Posterior cingulate gyrus (tissue), 11 donors: ENCODE measurements around the gene ZNF438.
A peak's percentile ranks its signal among the peaks of the same experiment; 100 is the strongest.
"Not testable (repeated sequence)": the region's sequence is repeated elsewhere in the genome, so short reads cannot be mapped to it uniquely, and the experiment has no call there.

Experiments
- DNase-seq, 10 donors: peaks; one replicate each; pipeline versions ENCODE4 v3.0.0 to v3.0.0-alpha.2; 2020 to 2021; ENCODE audit warnings: mixed read lengths in 3 of 10
- intact Hi-C: fragments of 100-400 bp; cut with DNase I; formaldehyde crosslinking; loops from one replicate; pipeline ENCODE4 v1.15.1; 2023

ZNF438 gene

DNA sequence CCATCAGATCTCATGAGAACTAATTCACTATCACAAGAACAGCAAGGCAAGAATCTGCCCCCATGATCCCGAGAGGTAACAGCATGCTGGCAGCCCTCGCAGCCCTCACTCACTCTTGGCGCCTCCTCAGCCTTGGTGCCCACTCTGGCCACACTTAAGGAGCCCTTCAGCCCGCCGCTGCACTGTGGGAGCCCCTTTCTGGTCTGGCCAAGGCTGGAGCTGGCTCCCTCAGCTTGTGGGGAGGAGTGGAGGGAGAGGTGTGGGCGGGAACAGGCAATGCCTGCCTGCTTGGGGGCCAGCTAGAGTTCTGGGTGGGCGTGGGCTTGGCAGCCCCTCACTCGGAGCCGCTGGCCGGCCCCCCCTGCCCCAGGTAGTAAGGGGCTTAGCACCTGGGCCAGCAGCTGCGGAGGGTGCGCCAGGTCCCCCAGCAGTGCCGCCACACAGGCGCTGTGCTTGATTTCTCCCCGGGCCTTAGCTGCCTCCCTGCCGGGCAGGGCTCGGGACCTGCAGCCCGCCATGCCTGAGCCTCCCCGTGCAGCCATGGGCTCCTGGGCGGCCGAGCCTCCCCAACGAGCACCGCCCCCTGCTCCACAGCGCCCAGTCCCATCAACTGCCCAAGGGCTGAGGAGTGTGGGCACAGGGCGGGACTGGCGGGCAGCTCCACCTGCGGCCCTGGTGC is 24.0 kb upstream of the ZNF438 start:
- no peak for DNase-seq
- intact Hi-C loops: no loop called here

DNA sequence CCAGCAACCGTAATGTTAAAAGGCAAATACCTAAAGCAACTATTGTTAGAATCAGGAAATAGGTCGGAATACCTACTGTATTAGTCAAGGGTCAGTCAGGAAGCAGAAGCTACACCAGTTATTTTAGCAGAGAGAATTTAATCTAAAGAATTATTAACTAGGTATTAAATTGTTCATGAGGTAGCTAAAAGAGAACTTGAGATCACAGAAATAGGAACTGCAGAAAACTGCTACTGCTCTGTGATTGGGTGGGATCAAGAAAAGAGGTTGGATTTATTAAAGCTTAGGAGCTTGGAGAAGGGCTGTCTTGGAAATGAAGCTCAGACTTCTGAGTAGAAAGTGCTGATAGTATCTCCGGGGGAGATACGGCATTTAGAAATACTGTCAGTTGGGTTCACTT is 20.0 kb upstream of the ZNF438 start:
- DNase-seq: no peak
- intact Hi-C loops: no loop called here

DNA sequence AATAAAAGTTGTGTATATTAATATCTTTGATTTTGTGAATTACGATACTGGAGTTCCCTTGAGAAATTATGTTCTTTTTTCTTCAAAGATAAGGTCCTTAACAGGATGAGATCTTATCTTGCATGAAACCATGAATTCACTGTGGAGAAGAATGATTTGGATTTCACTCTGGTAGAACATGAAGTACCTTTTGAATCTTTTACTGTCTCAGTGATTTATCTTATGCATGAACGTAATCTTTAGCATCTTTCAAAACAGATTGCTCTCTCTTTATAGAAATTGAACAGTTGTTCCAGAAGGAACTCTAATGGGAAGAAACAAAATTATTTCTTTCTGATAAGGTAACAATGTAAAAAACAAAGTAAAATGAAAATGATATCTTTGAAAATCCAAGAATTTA is 11.0 kb upstream of the ZNF438 start:
- no peak for DNase-seq
- intact Hi-C loops: no loop called here

DNA sequence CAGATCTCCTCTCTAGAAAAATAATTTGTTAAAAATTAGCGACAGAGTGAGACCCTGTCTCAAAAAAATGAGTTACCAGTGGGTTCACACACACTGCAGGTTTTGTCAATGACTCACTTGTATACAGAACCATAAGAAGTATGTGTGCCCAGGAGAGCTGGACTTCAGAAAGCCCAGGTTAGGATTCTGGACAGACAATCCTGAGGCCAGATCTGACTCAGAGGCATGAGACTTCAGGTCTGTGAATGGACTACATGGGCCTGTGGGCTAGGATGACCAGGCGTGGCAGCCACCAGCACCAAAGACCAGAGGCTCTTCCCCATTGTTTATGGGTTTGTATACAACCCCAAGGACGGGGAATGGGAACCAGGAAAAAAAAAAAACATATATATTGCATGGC is 9.3 kb upstream of the ZNF438 start:
- intact Hi-C loops: no loop called here
- no peak for DNase-seq

DNA sequence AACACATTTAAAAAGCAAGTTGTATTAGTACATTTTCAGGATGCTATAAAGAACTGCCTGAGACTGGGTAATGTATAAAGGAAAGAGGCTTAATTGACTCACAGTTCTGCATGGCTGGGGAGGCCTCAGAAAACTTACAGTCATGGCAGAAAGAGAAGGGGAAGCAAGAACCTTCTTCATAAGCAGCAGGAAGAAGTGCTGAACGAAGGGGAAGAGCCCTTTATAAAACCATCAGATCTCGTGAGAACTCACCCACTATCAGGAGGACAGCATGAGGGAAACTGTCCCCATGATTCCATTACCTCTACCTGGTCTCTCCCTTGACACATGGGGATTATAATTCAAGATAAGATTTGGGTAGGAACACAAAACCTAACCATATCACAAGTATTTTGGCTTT is 7.3 kb upstream of the ZNF438 start:
- DNase-seq: not testable (repeated sequence)
- intact Hi-C loops: loop anchor here (10.0 kb wide), 1 partner anchor 276 kb away; the partner anchor contains the start of gene ZEB1

DNA sequence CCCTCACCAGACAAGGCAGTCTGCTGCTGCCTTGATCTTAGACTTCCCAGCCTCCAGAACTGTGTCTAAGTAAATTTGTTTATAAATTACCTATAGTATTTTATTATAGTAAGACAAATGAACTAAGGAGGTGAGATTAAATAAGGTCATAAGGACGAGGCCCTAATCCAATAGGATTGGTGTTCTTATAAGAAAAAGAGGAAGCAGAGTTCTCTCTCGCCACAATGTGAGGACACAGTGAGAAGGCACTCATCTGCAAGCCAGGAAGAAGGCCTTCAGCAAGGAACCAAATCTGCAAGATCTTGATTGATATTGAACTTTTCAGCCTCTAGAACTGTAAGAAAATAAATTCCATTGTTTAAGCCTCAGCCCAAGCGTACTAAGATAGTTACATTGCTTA is 6.1 kb upstream of the ZNF438 start:
- no peak for DNase-seq
- intact Hi-C loops: loop anchor here (10.0 kb wide), 1 partner anchor 277 kb away; the partner anchor contains the start of gene ZEB1

DNA sequence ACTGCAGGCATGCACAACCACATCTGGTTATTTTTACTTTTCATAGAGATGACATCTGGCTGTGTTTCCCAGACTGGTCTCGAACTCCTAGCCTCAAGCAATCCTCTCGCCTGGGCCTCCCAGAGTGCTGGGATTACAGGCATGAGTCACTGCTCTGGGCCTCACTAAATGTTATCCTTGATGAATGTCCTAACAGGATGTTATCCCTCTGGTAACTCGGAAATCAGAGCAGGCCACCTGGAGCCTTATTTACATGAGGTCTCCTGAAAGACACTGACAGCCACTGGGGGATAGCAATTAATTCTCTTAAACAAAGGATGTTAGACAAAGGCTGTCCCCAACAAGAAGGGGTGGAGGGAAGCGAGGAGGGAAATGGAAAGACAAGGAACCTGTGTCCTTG is 4.5 kb upstream of the ZNF438 start:
- no peak for DNase-seq
- intact Hi-C loops: loop anchor here (10.0 kb wide), 1 partner anchor 279 kb away; the partner anchor contains the start of gene ZEB1

DNA sequence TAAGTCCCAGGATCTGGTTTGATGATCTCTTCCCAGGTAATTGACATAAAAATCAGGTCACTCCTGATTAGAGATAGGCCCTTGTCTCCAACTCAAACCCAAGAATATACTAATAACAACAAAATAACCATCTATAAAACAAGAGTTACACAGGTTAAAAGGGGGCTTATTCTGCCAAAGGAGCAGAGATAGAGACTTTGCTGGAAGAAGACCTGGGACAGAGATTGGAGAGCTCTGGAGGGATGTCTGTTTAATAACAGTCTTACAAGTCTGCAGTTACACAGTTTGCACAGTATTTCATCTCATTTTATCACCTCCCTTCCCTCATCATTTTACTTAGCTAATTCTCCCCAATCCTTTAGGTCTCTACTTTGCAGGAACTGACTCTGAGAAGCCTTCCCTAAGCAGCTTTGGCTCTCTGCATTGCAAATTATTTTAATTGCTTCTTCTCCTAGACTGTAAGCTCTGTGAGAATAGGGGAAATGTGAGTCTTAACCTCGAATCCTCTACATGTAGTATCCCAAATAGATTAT is 3.7 kb upstream of the ZNF438 start:
- intact Hi-C loops: loop anchor here (10.0 kb wide), 1 partner anchor 279 kb away; the partner anchor contains the start of gene ZEB1
- no peak for DNase-seq

DNA sequence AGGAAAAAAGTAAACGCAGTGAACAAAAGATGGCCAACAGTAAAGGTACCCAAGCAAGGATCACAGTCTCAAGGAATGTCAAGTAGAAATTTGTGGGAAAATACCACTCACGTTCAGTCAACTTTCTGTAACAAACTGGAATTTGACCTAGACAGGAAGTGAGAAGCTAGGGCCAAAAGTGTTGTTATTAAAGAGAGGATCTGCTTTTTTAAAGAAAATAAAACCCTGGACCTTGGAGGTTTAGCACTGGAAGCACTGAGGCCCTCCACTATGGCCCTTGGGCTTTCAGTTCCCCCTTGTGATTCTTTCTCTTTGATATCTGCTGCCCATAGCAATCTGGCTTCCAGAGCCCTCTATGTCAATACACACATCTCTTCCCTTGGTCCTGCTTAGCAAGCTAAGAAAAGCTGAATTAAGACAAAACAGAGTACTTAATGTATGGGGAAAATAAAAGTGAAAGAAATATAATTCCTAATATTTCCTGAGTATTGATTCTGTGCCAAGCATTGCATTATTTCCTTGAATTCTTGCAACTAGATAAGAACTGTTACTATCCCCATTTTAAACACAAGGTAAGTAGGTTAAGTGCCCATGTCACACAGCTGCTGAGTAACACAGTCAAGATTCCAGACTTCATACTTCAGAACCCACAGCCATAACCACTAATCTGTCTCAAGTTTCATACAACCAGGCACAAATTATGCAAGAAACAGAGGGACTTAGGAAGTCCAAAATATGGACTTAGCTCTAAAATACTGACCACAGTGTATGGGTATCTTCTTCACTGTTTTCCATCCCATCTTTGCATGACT is 2.6 kb upstream of the ZNF438 start:
- intact Hi-C loops: loop anchor here (5.0 to 10.0 kb wide), 2 partner anchors 252 to 280 kb away; partner anchors contain the start of gene ZEB1
- no peak for DNase-seq

DNA sequence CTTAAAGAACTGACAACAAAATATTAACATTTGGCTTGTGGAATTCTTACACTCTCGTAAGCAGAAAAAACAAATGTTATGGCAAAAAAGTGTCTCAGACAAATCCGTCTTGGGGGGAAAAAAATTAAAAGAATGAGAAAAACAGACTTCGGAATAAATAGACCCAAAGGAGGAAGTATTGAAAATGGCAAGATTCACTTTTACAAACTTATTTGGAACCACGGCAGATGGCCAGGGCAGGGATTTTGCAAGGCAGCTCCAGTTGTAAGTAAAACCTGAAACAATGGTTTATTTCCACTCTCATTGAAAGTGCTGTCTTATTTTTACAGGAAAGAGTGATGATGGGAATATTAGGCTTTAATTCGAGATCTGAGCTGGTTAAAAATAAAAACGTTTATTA is 1.5 kb upstream of the ZNF438 start:
- intact Hi-C loops: loop anchor here (5.0 to 10.0 kb wide), 2 partner anchors 251 to 282 kb away; partner anchors contain the start of gene ZEB1
- DNase-seq: no peak

DNA sequence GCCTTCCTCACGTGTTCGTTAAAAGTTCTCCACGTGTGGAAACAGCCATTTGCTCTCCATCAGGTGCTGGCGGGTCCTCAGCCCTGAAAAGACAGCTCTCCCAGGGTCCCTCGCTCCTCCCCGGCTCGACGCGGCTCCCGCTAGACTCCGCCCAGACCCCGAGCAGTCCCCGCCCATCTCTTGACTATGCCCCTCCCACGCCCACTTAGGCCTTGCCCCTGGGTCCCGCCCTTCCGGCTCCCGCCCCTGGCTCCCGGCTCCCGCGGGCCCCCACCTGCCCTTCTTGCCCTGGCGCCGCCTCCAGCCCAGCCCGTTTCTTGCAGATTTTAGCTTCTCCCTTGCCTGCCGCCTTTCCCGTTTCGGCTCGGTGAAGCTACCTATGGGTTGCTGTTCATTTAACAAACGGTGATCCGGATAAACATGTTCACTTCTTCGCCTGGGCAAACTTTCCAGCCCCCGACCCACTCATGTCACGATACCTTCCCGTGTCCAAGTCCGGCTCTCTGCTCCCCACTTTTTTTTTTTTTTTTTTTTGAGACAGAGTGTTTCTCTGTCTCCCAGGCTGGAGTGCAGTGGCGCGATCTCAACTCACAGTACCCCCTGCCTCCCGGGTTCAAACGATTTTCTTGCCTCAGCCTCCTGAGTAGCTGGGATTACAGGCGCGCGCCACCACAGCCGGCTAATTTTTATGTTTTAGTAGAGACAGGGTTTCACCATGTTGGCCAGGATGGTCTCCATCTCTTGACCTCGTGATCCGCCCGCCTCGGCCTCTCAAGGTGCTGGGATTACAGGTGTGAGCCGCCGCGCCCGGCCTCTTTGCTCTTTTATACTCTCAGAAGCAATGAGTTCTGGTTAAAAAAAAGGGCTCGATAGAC is 830 bp upstream of the ZNF438 start:
- intact Hi-C loops: loop anchor here (5.0 to 10.0 kb wide), 2 partner anchors 250 to 282 kb away; partner anchors contain the start of gene ZEB1
- DNase-seq: peak; percentile 90 to 99 (median 94)

DNA sequence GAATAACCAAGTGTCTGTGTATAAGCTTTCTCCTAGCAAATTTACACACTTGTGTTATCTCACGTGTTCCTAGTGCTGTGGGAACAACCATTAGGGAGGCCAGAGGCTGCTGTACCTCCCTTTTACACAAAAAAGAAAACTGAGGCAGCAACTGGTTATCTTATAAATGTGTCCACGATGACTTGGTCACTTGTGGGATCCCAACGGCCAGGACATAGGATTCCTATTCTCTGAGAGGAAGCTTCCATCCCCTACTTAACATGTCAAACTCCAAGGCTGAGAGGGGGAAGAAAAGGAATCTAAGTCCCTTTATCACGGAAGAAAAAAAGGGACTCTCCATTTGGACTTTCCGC is 484 bp downstream of the ZNF438 start:
- intact Hi-C loops: loop anchor here (2.0 to 10.0 kb wide), 3 partner anchors 102 to 284 kb away; partner anchors contain the start of gene ZEB1
- no peak for DNase-seq

DNA sequence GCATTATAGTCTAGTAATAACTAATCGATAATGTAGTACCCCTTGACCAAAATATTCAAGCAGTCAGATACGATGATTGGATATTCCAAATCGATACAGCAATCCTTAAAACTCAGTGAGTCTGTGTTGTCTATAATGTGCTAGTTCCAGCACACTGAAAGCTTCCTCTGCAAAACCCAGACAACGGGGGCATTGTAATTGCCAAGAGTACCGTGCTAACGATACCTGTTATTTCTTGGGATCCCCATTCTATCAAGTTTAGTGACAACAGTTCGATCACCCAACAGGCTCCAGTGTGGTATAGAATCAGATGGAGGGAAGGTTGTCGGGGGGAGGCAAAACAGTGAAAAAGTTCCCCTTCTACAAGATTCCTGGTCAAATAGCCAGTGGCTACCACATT is 865 bp downstream of the ZNF438 start:
- intact Hi-C loops: loop anchor here (2.0 to 10.0 kb wide), 3 partner anchors 102 to 284 kb away; partner anchors contain the start of gene ZEB1
- no peak for DNase-seq

DNA sequence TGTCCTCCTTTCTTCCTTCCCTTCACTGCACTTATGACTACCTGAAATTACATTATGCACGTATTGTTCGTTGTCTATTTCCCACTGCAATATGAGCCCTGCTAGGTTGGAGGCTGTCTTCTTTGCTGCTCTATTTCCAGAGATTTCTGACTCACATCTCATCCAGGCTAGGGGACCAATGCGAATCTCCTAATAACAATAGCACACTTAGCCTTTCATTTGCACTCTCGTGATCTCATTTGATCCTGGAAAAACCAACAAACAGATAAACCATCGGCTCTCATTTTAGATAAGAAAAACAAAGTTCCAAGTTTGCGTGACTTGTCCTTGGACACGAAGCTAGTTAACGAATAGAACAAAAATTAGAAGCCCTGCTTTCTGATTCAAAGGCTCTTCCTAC is 1.4 kb downstream of the ZNF438 start:
- DNase-seq: no peak
- intact Hi-C loops: loop anchor here (2.0 to 10.0 kb wide), 3 partner anchors 103 to 285 kb away; partner anchors contain the start of gene ZEB1

DNA sequence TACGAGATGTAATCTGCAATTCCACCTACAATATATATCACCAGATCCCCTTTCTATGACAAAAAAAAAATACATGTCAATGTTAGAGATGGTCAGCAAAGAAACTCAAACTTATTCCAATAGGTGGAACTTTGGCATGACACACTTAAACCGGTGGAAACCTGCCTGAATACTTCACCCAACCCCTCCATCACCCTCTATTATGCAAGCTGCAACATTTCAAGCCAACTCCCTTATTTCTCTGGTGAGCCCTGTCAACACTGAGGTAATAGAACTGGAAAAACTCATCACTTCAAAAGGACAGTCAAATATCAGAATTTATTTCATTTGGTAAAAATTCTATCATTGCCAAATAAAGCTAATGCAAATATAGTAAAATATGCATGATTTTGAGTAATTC is 3.6 kb downstream of the ZNF438 start:
- no peak for DNase-seq
- intact Hi-C loops: no loop called here

DNA sequence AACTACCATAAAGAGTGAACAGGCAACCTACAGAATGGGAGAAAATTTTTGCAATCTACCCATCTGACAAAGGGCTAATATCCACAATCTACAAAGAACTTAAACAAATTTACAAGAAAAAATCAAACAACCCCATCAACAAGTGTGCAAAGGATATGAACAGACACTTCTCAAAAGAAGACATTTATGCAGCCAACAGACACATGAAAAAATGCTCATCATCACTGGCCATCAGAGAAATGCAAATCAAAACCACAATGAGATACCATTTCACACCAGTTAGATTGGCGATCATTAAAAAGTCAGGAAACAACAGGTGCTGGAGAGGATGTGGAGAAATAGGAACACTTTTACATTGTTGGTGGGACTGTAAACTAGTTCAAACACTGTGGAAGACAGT is 5.4 kb downstream of the ZNF438 start:
- intact Hi-C loops: not testable (repeated sequence)

DNA sequence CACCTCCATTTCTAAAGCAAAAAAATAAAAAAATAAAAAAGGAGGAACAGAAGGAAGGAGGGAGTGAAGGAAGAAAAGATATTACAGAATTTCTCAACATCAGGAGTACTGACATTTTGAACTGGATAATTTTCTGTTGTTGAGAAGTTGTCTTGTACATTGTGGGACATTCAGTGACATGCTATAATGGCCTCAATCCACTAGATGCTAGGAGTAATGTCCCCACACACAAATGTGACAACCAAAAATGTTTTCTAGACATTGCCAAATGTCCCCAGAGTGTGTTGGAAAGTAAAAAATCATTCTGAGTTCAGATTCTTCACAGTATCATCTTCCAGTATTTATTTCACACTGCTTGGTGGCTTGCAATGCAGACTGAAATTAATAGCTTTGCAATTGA is 6.5 kb downstream of the ZNF438 start:
- DNase-seq: no peak
- intact Hi-C loops: no loop called here

More for the DNA sequence above, 5.4 kb downstream of the ZNF438 start:
- not testable (repeated sequence) for DNase-seq

DNA sequence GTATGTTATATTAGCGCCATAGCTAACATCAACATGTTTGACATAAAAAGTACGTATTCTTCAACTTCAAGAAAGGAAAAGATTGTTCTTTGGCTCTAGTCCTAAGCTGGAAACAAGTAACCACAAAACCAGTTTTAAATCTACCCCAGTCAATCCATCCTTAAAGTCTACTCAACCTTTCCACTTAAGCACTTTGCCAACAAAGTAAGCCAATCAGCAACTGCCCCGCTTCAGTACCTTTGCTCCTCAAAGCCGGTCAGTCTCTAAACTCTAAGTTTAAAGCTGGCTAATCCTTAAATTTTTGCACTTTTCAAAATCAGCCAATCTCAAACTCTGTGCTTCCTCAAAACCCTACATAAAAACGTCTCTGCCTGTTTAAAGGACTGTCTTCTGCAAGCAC is 8.1 kb downstream of the ZNF438 start:
- no peak for DNase-seq
- intact Hi-C loops: no loop called here

DNA sequence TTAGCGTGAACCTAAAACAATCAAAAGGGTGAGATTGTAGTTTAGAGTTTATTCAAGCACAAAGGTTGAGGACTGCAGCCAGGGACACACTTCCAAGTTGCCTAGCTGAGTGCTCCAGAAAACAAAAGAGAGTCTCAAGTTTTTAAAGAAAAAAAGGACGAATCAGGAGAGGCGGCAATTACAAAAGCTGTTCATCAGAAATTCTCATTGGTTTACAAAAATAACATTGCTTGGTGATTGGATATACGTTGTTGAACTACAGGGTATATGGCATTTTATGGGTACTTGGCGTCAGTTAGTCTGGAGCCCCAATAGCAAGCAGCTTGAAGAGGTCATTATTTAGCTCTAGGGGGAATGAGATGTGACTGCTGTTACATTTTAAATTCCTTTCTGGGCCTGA is 11.5 kb downstream of the ZNF438 start:
- intact Hi-C loops: no loop called here
- DNase-seq: no peak

DNA sequence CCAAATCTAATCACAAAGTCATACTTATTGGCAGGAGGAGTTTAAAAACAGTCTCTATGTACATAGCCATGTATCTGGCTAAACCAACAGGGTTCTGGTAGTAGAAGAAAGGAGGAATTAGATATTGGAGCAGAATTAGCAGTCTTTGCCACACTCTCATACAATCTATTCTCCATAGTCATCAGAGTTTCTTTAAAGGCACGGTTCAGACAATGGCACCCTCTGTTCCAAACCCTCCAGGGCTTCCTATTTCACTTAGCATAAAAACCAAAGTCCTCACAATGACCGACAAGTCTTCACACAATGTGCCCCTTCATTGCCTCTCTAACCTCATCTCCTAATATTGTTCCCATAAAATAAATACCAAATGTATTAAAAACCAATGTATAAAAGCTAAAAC is 12.7 kb downstream of the ZNF438 start:
- intact Hi-C loops: no loop called here
- DNase-seq: no peak
